ENCODE results near the gene RCOR2. TPM values are rescaled to one million over a fixed set of nuclear protein-coding genes. Genes with fewer than 3 reads are reported as not detected.
"Not testable (repeated sequence)": the region's sequence is repeated elsewhere in the genome, so short reads cannot be mapped to it uniquely, and the experiment has no call there.

Gene RCOR2
- 2.7 TPM for total RNA-seq

DNA sequence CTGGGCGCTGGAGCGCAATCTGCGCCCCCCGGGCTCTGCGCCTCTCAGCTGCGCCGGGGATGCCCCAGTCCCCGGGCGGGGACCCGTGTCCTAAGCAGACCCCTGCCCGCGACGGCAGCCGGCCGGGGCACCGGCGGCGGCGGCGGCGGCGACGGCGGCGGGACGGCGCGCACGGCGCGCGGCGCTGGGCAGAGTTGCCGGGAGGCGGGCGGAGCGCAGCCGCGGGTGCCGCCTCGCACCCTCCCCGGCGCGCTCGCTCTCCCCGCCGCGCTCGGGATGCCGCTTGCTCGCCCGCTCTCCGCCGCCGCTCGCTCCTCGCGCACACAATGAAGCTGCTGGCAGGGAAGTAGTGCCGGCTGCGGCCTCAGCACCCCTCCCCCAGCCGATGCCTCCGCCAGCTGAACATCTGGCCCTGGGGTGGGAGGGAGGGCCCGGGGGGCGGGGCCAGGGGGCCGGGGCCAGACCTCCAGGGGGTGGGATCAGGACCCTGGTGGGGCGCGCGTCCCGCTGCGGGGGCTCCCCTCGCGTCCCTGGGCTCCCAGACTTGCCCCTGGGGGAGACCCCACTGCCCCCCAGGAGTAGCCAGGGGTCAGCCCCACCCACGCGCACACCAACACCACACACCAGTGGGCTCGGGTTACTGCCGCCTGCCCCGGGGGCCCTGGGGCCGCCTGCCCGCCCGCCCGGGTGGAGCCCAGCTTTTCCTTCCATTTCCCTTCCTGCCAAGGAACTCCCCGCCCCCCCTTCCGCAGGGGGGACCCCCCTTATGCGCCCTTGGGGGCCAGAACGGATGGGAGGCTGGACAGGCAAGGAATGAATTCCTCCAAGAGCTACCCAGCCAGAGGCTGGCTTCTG lies at the start of gene RCOR2:
RCOR2 (minus strand) TSS at position 328 of the 855 bp plus-strand sequence. CDS start 708 bp downstream, outside the sequence.
- DNase-seq (ENCODE audit: low spot score): peak; percentile 75

GRCh38 chr11:63966444-63966843 lies 49.5 kb upstream of the RCOR2 start:
- DNase-seq (ENCODE audit: low spot score): no peak

DNA sequence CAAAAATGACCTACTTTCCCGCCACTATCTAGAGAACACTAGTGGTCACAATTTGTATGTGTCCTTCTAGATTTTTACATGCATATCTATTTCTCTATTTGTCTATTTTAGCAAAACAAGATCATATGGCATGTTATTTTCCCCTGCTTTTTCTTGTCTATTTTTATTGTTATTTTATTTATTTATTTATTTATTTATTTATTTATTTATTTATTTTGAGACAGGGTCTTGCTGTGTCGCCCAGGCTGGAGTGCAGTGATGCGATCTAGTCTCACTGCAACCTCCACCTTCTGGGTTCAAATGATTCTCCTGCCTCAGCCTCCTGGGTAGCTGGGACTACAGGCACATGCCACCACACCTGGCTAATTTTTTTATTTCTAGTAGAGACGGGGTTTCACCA lies 46.9 kb upstream of the RCOR2 start:
- not testable (repeated sequence) for DNase-seq (ENCODE audit: low spot score)

DNA sequence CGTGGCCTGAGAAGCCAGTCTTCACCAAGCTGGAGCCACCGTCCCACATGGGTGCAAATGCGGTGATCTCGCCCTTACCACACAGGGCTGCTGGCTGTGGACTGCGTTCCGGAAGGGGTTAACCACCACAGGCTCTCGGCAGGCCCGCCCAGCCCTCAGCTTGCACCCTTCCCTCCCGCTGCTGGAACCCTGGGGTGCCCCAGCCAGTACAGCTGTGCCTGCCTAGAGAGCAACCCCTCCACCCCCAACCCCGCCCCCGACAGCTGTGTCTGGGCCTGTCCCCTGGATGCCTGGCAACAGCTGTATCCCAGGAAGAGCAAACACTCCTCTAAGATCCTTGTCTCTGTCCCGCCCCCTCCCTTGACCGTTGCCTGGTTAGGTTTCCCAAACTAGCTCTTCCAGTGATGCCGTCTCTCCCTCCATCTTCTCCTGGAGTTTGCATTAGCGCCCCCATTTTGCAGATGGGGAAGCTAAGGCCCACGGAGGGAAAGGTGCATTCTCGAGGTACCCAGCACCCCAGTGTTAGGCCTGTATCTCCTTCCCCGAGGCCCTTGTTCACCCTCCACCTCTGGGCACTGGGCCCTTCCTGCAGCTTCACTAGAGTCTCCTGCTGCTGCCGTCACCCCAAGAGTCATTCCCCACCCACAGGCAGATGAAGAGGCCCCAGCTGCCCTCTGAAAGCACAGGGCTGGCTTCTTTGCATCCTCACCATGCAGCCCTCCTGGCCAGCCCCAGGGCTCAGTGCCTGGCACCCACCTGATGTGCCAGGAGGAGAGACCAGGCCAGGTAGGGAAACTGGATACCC lies 44.8 kb upstream of the RCOR2 start:
- no peak for DNase-seq (ENCODE audit: low spot score)

- no peak for DNase-seq (ENCODE audit: low spot score)
These were observed 41.0 kb upstream of the RCOR2 start for GRCh38 chr11:63958008-63958407.

- no peak for DNase-seq (ENCODE audit: low spot score)
These were observed 35.6 kb upstream of the RCOR2 start for GRCh38 chr11:63952570-63952969.

- DNase-seq (ENCODE audit: low spot score): no peak
These were observed 35.0 kb upstream of the RCOR2 start for GRCh38 chr11:63951779-63952536.

DNA sequence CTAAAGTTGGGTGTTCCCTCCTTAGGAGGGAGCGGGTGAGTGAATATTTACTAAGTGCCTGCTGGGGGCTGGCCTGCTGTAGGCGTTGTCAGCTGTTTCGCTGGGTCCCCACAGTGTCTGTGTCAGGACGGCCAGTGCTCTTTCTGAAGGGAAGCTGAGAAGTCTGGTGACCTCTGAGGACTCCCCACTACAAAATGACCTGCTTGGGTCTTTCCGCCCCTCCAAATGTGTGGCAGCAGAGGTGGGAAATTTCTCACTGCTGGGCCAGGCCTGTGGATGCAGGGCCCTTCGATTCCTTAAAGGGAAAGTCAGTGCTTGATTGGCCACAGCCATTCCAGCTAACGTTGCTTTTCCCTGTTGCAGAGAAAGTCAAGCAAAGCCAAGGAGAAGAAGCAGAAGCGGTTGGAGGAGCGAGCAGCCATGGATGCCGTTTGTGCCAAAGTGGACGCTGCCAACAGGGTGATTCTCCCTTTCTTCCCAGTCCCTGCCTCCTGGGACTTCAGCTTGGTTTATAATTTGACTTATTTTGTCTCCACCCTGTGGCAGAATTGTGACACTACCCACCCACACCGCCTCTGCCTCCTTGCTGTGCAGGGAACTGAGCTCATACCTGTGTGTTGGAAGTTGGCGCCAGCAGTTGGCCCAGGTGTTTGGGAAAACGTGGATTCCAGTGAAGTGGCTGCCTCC lies 28.7 kb upstream of the RCOR2 start:
- DNase-seq (ENCODE audit: low spot score): peak; percentile 69

DNA sequence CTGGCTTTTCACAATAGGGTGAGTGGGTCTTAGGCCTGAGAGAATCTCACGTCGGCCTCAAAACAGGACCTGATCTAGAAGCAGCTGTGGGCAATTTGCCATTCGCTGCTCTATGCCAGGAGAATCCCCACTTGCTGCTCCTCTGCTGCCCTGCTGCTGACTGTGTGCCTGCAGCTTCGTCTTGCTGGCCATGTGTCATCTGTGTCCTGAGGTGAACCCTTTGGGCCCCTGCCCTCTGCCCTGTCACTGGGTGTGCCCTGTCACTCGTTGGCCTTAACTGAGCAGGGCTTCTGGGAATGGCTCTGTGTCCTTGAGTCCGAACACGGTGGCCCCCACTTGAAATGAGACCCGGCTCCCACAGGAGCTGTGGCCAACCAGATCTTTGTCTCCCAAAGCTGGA lies 28.0 kb upstream of the RCOR2 start:
- no peak for DNase-seq (ENCODE audit: low spot score)

DNA sequence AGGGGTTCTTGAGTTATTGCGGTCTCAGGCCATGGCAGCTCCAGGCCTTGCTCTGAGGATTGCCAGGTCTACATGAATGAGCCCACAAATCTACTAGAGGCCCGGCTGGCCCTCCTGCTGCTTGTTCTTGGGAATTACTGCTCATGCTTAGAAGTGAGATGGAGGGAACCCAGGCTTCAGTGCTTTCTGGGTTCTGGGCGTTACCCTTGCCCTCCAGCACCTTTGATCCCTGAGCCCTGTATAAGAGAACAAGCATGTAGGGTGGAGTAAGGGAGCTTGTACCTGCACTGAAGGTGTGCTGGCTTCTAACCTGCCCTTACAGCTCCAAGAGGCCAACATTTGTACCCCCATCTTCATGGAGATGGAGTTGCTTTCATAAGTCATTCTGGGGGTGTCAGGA lies 25.8 kb upstream of the RCOR2 start:
- DNase-seq (ENCODE audit: low spot score): no peak

GRCh38 chr11:63941901-63942300 lies 24.9 kb upstream of the RCOR2 start:
- DNase-seq (ENCODE audit: low spot score): no peak

GRCh38 chr11:63940786-63941185 lies 23.8 kb upstream of the RCOR2 start:
- no peak for DNase-seq (ENCODE audit: low spot score)

DNA sequence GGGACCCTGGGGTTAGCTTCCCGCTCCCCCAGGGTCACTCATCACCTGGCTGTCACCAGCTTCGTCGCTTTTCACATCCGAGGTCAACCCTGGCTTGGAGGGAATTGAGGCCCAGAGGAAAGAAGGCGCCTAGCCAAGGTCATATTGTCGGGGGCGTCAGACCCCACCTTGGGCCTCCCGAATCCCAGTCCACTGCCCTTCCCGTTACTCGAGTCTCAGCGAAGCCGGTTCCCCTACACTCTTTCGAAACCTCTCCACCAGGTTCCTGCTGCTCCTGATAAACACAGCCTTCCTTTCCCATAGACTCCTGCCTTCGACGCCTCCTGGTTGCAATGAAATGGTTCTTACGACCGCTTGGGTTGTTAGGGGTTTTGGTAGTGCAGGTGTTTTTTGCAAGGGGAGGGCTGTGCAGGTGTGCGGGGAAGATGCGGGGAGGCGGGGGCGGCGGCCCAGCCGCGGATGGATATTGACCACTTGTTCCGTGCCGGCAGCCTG lies 22.5 kb upstream of the RCOR2 start:
- no peak for DNase-seq (ENCODE audit: low spot score)

- peak; percentile 94 for DNase-seq (ENCODE audit: low spot score)
These were observed 21.8 kb upstream of the RCOR2 start, which contains the start of gene NAA40 for GRCh38 chr11:63938479-63939396. Gene NAA40 (plus strand): TSS chr11:63939002. CDS start chr11:63939097, 95 bp downstream.

DNA sequence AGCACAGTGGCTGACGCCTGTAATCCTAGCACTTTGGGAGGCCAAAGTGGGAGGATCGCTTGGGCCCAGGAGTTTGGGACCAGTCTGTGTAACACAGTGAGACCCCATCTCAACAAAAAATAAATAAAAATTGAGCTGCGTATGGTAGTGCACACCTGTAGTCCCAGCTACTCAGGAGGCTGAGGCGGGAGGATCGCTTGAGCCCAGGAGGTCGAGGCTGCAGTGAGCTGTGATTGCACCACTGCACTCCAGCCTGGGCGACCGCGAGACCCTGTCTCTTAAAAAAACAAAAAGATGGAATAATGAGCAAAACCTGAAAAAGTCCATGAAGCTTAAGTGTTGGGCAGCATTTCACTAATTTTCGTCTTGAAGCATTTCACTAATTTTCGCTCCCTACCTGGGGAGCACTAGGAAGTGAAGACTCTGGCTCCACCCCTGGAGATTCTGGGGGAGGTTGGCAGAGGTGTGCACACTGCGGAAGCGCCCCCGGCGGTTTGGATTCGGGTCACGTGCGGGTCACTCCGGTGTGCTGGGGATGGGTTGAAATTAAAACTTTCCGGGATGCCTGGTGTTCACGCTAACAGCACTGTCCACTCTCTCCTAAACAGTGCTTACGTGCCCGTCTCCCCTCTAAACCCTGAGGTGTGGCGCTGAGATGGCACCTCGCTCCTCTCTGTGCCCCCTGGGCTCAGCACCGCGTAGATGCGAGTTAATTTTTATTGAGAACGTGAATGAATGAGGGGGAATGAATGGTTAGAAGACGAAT lies 20.9 kb upstream of the RCOR2 start:
- no peak for DNase-seq (ENCODE audit: low spot score)

DNA sequence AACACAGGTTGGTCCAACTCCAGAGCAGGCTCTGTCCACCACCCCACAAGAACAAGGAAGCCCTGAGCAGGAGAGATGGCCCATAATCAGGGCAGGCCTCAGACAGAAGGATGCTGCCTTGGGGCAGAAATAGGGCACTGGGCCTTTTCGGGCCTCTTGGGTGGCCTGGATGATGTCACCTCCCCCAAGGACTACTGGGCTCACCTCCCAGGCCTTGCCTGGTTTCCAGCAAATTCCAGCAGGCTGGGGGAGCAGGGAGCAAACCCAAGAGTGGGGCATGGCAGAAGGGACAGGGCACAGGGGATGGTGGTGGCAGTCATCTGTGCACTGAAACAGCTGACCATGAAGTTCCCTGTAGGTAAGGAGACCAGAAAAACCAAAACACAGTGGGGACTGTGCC lies 16.5 kb upstream of the RCOR2 start:
- no peak for DNase-seq (ENCODE audit: low spot score)

- no peak for DNase-seq (ENCODE audit: low spot score)
These were observed 14.9 kb upstream of the RCOR2 start for GRCh38 chr11:63931876-63932275.

GRCh38 chr11:63931045-63931444 lies 14.1 kb upstream of the RCOR2 start:
- no peak for DNase-seq (ENCODE audit: low spot score)

DNA sequence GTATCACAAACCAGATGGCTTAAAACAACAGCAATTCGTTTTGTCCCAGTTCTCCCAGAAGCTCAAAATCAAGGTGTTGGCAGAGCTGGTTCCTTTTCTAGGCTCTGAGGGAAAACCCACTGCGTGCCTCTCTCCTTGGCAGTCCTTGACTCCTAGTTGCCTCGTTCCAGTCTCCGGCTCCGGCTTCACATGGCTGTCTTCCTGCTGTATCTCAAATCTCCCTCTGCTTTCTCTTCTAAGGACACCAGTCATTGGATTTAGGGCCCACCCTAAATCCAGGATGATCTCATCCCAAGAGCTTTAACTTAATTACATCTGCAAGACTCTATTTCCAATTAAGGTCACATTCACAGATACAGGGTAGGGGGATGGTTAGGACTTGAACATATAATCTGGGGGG lies 12.7 kb upstream of the RCOR2 start:
- DNase-seq (ENCODE audit: low spot score): no peak

Data from mucosa of gallbladder (tissue), 1 donor.